Kidney (tissue), 14 donors: ENCODE data around the gene CNOT1. TPM values are rescaled to one million over a fixed set of nuclear protein-coding genes. Genes with fewer than 3 reads are reported as not detected.

Experiments
- DNase-seq, 5 donors: peaks; one replicate each; pipeline ENCODE4 v3.0.0-alpha.2; 2013 to 2020
- FAIRE-seq: peaks from 2 replicates; lab custom pipeline; 2012; peaks lifted over from hg19 to GRCh38; lab: Jason Lieb, UNC
- H3K27ac ChIP-seq, 2 donors: one replicate each; pipeline ENCODE4 v1.7.0; 2013; ENCODE audit warnings: low read depth in 2 of 2, low read length in 2 of 2, inconsistent platforms in 1 of 2
- H3K27me3 ChIP-seq: one replicate; pipeline ENCODE4 v1.7.1; 2013; ENCODE audit warnings: low read length, inconsistent platforms; ENCODE audit not compliant: control insufficient read depth, insufficient read depth
- H3K36me3 ChIP-seq, 3 donors: one replicate each; pipeline versions ENCODE4 v1.7.0 to v1.7.1; 2013; ENCODE audit warnings: low read length in 3 of 3, control low read depth in 1 of 3, inconsistent platforms in 1 of 3; ENCODE audit not compliant: insufficient read depth in 3 of 3, control insufficient read depth in 2 of 3
- H3K4me1 ChIP-seq, 3 donors: one replicate each; pipeline versions ENCODE4 v1.7.0 to v1.7.1; 2013; ENCODE audit warnings: low read length in 3 of 3, inconsistent platforms in 1 of 3, low read depth in 1 of 3; ENCODE audit not compliant: control insufficient read depth in 2 of 3, insufficient read depth in 2 of 3
- H3K4me3 ChIP-seq, 3 donors: one replicate each; pipeline versions ENCODE4 v1.7.0 to v1.8.1; 2013; ENCODE audit warnings: low read length in 3 of 3, control low read depth in 1 of 3, inconsistent platforms in 1 of 3
- H3K9ac ChIP-seq, 3 donors: one replicate each; pipeline versions ENCODE4 v1.7.0 to v1.7.1; 2013; ENCODE audit warnings: low read length in 3 of 3, control low read depth in 1 of 3, inconsistent platforms in 1 of 3
- H3K9me3 ChIP-seq, 3 donors: one replicate each; pipeline versions ENCODE4 v1.7.0 to v1.7.1; 2013; ENCODE audit warnings: low read length in 3 of 3, control low read depth in 1 of 3, inconsistent platforms in 1 of 3; ENCODE audit not compliant: control insufficient read depth in 2 of 3, insufficient read depth in 1 of 3
- intact Hi-C: fragments of 100-400 bp; cut with DNase I; formaldehyde crosslinking; loops from one replicate; pipeline ENCODE4 v1.11.1; 2022
- polyA plus RNA-seq: library from polyadenylated mRNA; stranded (reverse); fragments of 350-450 nt; fragmentation: Illumina TruSeq; extraction: RNeasy Lipid Tissue Mini Kit (QIAGEN cat#74804); gene quantifications from one replicate; pipeline ENCODE4 v1.2.3, GENCODE V29; 2014; ENCODE audit warnings: low read depth, low replicate concordance; ENCODE audit not compliant: insufficient read depth
- total RNA-seq: library from RNA; stranded (reverse); fragmentation: NEBNext Ultra II Directional; extraction: Animal tissue kit (Norgen Biotek cat#: 25700); gene quantifications from one replicate; pipeline ENCODE4 v1.2.1, GENCODE V29; 2021
- TF ChIP-seq, protein P1 (sequence below): IDR thresholded peaks from 3 replicates; pipeline ENCODE4 v1.5.1; 2012; ENCODE audit warnings: mild to moderate bottlenecking, moderate library complexity, borderline replicate concordance; ENCODE audit not compliant: insufficient read depth; ENCODE audit errors: extremely low read depth
- donor health status: control.
- donor health status: control.
- donor health status: control.
- donor health status: control.
- donor health status: control.
- donor health status: DM: yes; HTN: yes; CAD: no.
- donor health status: Normal renal cell carcinoma (clear cell type).

Gene CNOT1
- total and polyA plus RNA-seq, 2 donors from 2014 or later: 54.8 to 147 TPM

DNA sequence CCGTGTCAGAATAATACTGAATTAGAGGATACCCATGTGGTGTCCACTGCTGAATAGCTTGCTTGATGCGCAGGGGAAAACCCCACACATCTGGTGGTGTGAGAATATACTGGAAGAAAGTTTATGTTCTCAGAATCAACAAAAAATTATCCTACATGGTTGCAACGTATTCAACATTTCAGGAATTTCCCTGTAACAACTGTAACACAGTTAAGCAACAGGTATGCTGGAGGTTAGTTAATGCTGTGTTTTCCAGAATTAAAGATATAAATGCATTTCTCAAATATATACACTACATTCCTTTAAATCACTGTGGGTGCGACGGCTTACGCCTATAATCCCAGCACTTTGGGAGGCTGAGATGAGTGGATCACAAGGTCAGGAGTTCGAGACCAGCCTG is 5.4 kb downstream of the CNOT1 start:
- H3K4me1 ChIP-seq: peaks cover 0 to 5% (median 0%) of the 10 kb centered on the region in 3 donors
- intact Hi-C loops: no loop called here
- H3K27ac ChIP-seq: no peak overlapping the region
- no peaks in the 10 kb centered on the region for H3K9me3 ChIP-seq
- no peak overlapping the region for H3K4me3 ChIP-seq
- TF ChIP-seq, protein P1, sequence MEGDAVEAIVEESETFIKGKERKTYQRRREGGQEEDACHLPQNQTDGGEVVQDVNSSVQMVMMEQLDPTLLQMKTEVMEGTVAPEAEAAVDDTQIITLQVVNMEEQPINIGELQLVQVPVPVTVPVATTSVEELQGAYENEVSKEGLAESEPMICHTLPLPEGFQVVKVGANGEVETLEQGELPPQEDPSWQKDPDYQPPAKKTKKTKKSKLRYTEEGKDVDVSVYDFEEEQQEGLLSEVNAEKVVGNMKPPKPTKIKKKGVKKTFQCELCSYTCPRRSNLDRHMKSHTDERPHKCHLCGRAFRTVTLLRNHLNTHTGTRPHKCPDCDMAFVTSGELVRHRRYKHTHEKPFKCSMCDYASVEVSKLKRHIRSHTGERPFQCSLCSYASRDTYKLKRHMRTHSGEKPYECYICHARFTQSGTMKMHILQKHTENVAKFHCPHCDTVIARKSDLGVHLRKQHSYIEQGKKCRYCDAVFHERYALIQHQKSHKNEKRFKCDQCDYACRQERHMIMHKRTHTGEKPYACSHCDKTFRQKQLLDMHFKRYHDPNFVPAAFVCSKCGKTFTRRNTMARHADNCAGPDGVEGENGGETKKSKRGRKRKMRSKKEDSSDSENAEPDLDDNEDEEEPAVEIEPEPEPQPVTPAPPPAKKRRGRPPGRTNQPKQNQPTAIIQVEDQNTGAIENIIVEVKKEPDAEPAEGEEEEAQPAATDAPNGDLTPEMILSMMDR: no peak
- no peak overlapping the region for H3K9ac ChIP-seq
- FAIRE-seq: no peak
- peaks cover 0 to 16% (median 4%) of the 10 kb centered on the region in 3 donors for H3K36me3 ChIP-seq
- H3K27me3 ChIP-seq: no peaks in the 10 kb centered on the region
- no peak for DNase-seq

GRCh38 chr16:58620396-58620795 is 9.2 kb downstream of the CNOT1 start:
- no peak overlapping the region for H3K9ac ChIP-seq
- no peak for DNase-seq
- H3K4me1 ChIP-seq: no peaks in the 10 kb centered on the region
- no peak overlapping the region for H3K27ac ChIP-seq
- no peak overlapping the region for H3K4me3 ChIP-seq
- no peaks in the 10 kb centered on the region for H3K27me3 ChIP-seq
- TF ChIP-seq, protein P1: no peak
- FAIRE-seq: no peak
- intact Hi-C loops: no loop called here
- no peaks in the 10 kb centered on the region for H3K9me3 ChIP-seq
- H3K36me3 ChIP-seq: peaks cover 4 to 26% (median 12%) of the 10 kb centered on the region in 3 donors

DNA sequence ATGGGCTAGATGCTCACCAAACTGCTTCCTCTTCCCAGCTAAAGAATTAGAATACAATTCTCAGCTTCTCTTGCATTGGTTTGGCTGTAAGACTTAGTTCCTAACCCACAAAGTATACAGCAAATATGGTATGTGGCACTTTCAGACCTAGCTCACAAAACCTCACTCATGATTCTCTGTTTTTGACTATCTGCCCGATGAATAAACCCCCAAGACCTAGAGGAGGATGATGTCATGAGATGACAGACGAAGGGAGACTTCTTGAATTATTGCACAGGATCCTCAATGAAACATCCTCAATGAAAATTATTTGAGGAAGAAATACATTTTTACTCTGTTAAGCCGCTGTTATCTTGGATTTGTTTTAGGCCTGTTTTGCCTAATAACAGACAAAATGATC is 14.3 kb downstream of the CNOT1 start:
- Histone ChIP-seq H3K27ac (no peak overlapping the region), H3K36me3 (peaks cover 4 to 9% (median 7%) of the 10 kb centered on the region in 3 donors), H3K9me3 (no peaks in the 10 kb centered on the region), H3K4me3 (no peak overlapping the region), H3K4me1 (no peaks in the 10 kb centered on the region), H3K9ac (no peak overlapping the region), H3K27me3 (no peaks in the 10 kb centered on the region)
- FAIRE-seq (no peak), DNase-seq (no peak)
- TF ChIP-seq, protein P1: no peak
- intact Hi-C loops: no loop called here

- DNase-seq: no peak
- no peak for FAIRE-seq
- Histone ChIP-seq H3K27ac (no peak overlapping the region), H3K4me1 (no peaks in the 10 kb centered on the region), H3K4me3 (no peak overlapping the region), H3K9ac (no peak overlapping the region), H3K36me3 (peaks cover 4 to 9% (median 7%) of the 10 kb centered on the region in 3 donors), H3K9me3 (no peaks in the 10 kb centered on the region), H3K27me3 (no peaks in the 10 kb centered on the region)
- TF ChIP-seq, protein P1: no peak
- intact Hi-C loops: no loop called here
Observed at GRCh38 chr16:58614860-58615259, 14.8 kb downstream of the CNOT1 start.
